MM.1S (cell line): ENCODE data around the gene CLEC4M.

ENCODE experiments used
- DNase-seq: peaks from one replicate; pipeline ENCODE4 v3.0.0-alpha.2; 2015
- H2AFZ ChIP-seq: fragments of 300-600 bp; sonication (generic); 2 replicates; pipeline ENCODE4 v1.6.0; 2016; ENCODE audit warnings: antibody characterized with exemption, low read length
- H3F3A ChIP-seq: fragments of 300-600 bp; sonication (generic); 2 replicates; pipeline ENCODE4 v1.6.1; 2016; ENCODE audit warnings: mild to moderate bottlenecking, antibody characterized with exemption, low read length, moderate library complexity, mixed read lengths; ENCODE audit not compliant: insufficient read depth
- H3K27ac ChIP-seq: fragments of 300-600 bp; sonication (generic); 2 replicates; pipeline ENCODE4 v1.5.1; 2016; ENCODE audit warnings: mild to moderate bottlenecking, low read length
- H3K27me3 ChIP-seq: fragments of 300-600 bp; sonication (generic); replicated peaks from 2 replicates; pipeline ENCODE4 v1.6.0; 2016; ENCODE audit warnings: low read length; ENCODE audit not compliant: insufficient read depth
- H3K36me3 ChIP-seq: fragments of 300-600 bp; sonication (generic); replicated peaks from 2 replicates; pipeline ENCODE4 v1.6.1; 2016; ENCODE audit warnings: mild to moderate bottlenecking, low read length, mixed read lengths; ENCODE audit not compliant: insufficient read depth
- H3K4me1 ChIP-seq: fragments of 300-600 bp; sonication (generic); 2 replicates; pipeline ENCODE4 v1.6.1; 2016; ENCODE audit warnings: low read length, mixed read lengths
- H3K4me2 ChIP-seq: fragments of 300-600 bp; sonication (generic); 2 replicates; pipeline ENCODE4 v1.6.0; 2016; ENCODE audit warnings: low read depth, low read length
- H3K4me3 ChIP-seq: fragments of 300-600 bp; sonication (generic); 2 replicates; pipeline ENCODE4 v1.5.1; 2016; ENCODE audit warnings: low read length, mixed read lengths
- H3K79me2 ChIP-seq: fragments of 300-600 bp; sonication (generic); 2 replicates; pipeline ENCODE4 v1.6.1; 2016; ENCODE audit warnings: mixed run types, low read length, mixed read lengths
- H3K9ac ChIP-seq: fragments of 300-600 bp; sonication (generic); 2 replicates; pipeline ENCODE4 v1.6.1; 2016; ENCODE audit warnings: low read length, mixed read lengths
- H3K9me2 ChIP-seq: fragments of 300-600 bp; sonication (generic); replicated peaks from 2 replicates; pipeline ENCODE4 v1.6.1; 2016; ENCODE audit warnings: mild to moderate bottlenecking, low read length, mixed read lengths; ENCODE audit not compliant: insufficient read depth
- H3K9me3 ChIP-seq: fragments of 300-600 bp; sonication (generic); replicated peaks from 2 replicates; pipeline ENCODE4 v1.6.1; 2016; ENCODE audit warnings: mild to moderate bottlenecking, low read length, mixed read lengths; ENCODE audit not compliant: insufficient read depth
- H4K20me1 ChIP-seq: fragments of 300-600 bp; sonication (generic); 2 replicates; pipeline ENCODE4 v1.6.1; 2016; ENCODE audit warnings: mild to moderate bottlenecking, low read length, moderate library complexity, mixed read lengths; ENCODE audit not compliant: insufficient read depth
- EZH2 ChIP-seq: fragments of 300-600 bp; sonication (generic); optimal IDR thresholded peaks from 2 replicates; pipeline ENCODE3; 2017; ENCODE audit warnings: low read depth, mild to moderate bottlenecking, antibody characterized with exemption, low read length, mixed read lengths
- EZH2phosphoT487 ChIP-seq: fragments of 300-600 bp; sonication (generic); IDR thresholded peaks from 2 replicates; pipeline ENCODE4 v1.6.1; 2018; ENCODE audit warnings: antibody characterized with exemption, low read length
- TF ChIP-seq, protein P1 (sequence below): fragments of 300-600 bp; sonication (generic); IDR thresholded peaks from 2 replicates; pipeline ENCODE4 v1.5.1; 2016; ENCODE audit warnings: antibody characterized with exemption, low read length, mixed read lengths

The CLEC4M gene

DNA sequence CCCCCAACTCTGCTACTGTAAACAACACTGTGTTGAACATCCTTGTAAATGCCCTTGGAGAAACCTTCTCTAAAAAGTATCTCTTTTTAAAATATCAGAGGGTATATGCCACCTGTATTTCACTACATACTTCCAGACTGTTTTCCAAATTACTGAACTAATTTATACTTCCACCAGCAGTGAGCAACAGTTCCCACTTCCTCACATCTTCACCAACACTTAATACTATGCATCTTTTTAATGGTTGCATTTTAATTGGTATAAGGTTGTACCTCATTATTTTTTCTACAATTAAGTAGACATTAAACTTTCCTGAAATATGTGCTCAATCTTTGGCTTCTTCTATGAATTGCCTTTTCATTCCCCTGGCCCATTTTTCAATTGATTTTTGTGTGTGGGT, 21.8 kb downstream of the CLEC4M start:
- no peak for DNase-seq
- TF ChIP-seq, protein P1, sequence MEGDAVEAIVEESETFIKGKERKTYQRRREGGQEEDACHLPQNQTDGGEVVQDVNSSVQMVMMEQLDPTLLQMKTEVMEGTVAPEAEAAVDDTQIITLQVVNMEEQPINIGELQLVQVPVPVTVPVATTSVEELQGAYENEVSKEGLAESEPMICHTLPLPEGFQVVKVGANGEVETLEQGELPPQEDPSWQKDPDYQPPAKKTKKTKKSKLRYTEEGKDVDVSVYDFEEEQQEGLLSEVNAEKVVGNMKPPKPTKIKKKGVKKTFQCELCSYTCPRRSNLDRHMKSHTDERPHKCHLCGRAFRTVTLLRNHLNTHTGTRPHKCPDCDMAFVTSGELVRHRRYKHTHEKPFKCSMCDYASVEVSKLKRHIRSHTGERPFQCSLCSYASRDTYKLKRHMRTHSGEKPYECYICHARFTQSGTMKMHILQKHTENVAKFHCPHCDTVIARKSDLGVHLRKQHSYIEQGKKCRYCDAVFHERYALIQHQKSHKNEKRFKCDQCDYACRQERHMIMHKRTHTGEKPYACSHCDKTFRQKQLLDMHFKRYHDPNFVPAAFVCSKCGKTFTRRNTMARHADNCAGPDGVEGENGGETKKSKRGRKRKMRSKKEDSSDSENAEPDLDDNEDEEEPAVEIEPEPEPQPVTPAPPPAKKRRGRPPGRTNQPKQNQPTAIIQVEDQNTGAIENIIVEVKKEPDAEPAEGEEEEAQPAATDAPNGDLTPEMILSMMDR, result no peak
- TF ChIP-seq EZH2, result no peak
- no peak for TF ChIP-seq EZH2phosphoT487
- no peaks in the 10 kb centered on the region for H3K79me2 ChIP-seq

DNA sequence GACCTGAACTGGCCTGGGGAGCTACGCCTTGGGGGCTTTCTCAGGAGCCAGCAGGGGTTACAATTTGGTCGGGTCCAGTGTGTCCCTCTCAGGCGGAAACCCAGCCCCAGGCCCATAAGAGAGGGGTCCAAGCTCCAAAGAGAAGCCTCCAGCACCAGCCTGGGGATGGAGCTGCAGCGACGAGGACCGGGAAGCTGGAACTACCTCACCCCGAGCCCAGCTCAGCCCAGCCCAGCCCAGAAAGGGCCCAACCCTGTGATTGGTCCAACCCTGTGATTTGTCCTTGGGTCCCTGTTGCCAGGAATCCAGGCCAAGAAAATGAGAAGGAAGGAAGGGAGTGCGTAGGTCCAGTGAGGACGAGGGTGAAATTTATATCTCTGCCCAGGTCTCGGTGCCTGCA, 24.1 kb downstream of the CLEC4M start:
- H3K4me1 ChIP-seq, result no peaks in the 10 kb centered on the region
- no peak overlapping the region for H3K4me2 ChIP-seq
- H3K36me3 ChIP-seq, result no peaks in the 10 kb centered on the region
- H4K20me1 ChIP-seq, result no peaks in the 10 kb centered on the region
- H3K27me3 ChIP-seq, result peaks cover 95% of the 10 kb centered on the region
- H3K9ac ChIP-seq, result no peak overlapping the region
- H3F3A ChIP-seq, result no peaks in the 10 kb centered on the region
- no peaks in the 10 kb centered on the region for H3K9me3 ChIP-seq
- H3K27ac ChIP-seq, result no peak overlapping the region
- no peak for DNase-seq
- H3K79me2 ChIP-seq, result no peaks in the 10 kb centered on the region
- no peak overlapping the region for H3K4me3 ChIP-seq
- H2AFZ ChIP-seq, result no peak overlapping the region
- H3K9me2 ChIP-seq, result no peaks in the 10 kb centered on the region
- no peak for TF ChIP-seq EZH2
- TF ChIP-seq, protein P1, result no peak
- TF ChIP-seq EZH2phosphoT487, result no peak

More for the DNA sequence above, 21.8 kb downstream of the CLEC4M start:
- no peak overlapping the region for H3K4me2 ChIP-seq
- no peak overlapping the region for H3K27ac ChIP-seq
- no peaks in the 10 kb centered on the region for H3K36me3 ChIP-seq
- H3K9me3 ChIP-seq, result no peaks in the 10 kb centered on the region
- no peak overlapping the region for H3K4me3 ChIP-seq
- H4K20me1 ChIP-seq, result no peaks in the 10 kb centered on the region
- H3K4me1 ChIP-seq, result no peaks in the 10 kb centered on the region
- H3K27me3 ChIP-seq, result peaks cover 96% of the 10 kb centered on the region
- no peaks in the 10 kb centered on the region for H3K9me2 ChIP-seq
- no peaks in the 10 kb centered on the region for H3F3A ChIP-seq
- no peak overlapping the region for H3K9ac ChIP-seq
- H2AFZ ChIP-seq, result no peak overlapping the region

DNA sequence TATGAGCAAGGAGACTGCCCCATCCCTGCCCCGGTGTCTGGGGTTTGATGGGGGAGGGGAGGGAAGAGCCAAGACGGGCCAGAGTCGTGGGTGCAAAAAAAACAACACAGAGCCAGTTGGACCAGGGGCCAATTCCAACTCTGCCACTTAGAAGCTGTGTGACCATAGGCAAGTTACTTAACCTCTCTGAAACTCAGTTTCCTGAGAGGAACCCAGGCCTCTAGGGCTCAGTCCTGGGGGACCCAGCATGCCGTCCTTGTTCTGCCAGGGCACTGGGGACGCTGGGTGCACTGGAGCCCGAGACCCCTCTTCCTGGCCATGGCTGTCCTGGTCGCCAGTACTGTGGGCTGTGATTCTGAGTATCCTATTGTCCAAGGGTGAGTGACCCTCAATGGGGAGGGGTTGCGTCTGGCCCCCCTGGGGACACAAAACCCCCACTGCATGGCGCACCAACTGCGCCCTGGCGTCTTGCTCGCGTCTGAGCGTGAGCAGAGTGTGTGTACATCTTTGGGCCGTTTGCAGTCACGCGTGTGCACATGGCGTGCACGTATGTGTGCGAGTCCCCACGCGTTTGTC, 24.6 kb downstream of the CLEC4M start:
- TF ChIP-seq, protein P1, result no peak
- no peak for TF ChIP-seq EZH2phosphoT487
- TF ChIP-seq EZH2, result no peak
- no peaks in the 10 kb centered on the region for H4K20me1 ChIP-seq
- H2AFZ ChIP-seq, result no peak overlapping the region
- DNase-seq, result no peak
- no peak overlapping the region for H3K4me3 ChIP-seq
- no peaks in the 10 kb centered on the region for H3K79me2 ChIP-seq
- H3K9me2 ChIP-seq, result no peaks in the 10 kb centered on the region
- no peak overlapping the region for H3K27ac ChIP-seq
- H3K9ac ChIP-seq, result no peak overlapping the region
- H3K36me3 ChIP-seq, result no peaks in the 10 kb centered on the region
- H3K4me1 ChIP-seq, result no peaks in the 10 kb centered on the region
- no peaks in the 10 kb centered on the region for H3F3A ChIP-seq
- no peak overlapping the region for H3K4me2 ChIP-seq
- peaks cover 95% of the 10 kb centered on the region for H3K27me3 ChIP-seq
- H3K9me3 ChIP-seq, result no peaks in the 10 kb centered on the region
